WTC11 (cell line): ENCODE data around the gene SLC44A1. TPM values are rescaled to one million over a fixed set of nuclear protein-coding genes. Genes with fewer than 3 reads are reported as not detected.

ENCODE experiments used
- ATAC-seq: fragments of 200-7000 bp; cut with Tn5 transposase; 2 replicates; pipeline ENCODE4 v1.10.0; 2021; ENCODE audit warnings: mild to moderate bottlenecking, moderate library complexity
- CTCF ChIA-PET: fragments of 300-600 bp; sonication (Branson Sonifier 250); formaldehyde crosslinking; loops from one replicate; lab custom pipeline; 2021; ENCODE audit warnings: antibody characterized with exemption; lab: Charles Lee
- POLR2A ChIA-PET: fragments of 350-600 bp; sonication (Branson Sonifier 250); formaldehyde crosslinking; loops from one replicate; lab custom pipeline; 2021; ENCODE audit warnings: antibody characterized with exemption; lab: Charles Lee
- DNase-seq: peaks from one replicate; pipeline ENCODE4 v3.0.0; 2021; ENCODE audit warnings: low spot score
- H3K27ac Mint-ChIP-seq: 2 replicates; pipeline ENCODE4 v1.8.0; 2021; ENCODE audit warnings: mixed read lengths
- H3K27me3 Mint-ChIP-seq: 2 replicates; pipeline ENCODE4 v1.8.0; 2021; ENCODE audit warnings: low read depth, mild to moderate bottlenecking, moderate library complexity, mixed read lengths
- H3K36me3 Mint-ChIP-seq: 2 replicates; pipeline ENCODE4 v1.8.0; 2021; ENCODE audit warnings: mixed read lengths
- H3K4me1 Mint-ChIP-seq: 2 replicates; pipeline ENCODE4 v1.8.0; 2022; ENCODE audit warnings: mixed read lengths
- H3K4me3 Mint-ChIP-seq: 2 replicates; pipeline ENCODE4 v1.8.0; 2021; ENCODE audit warnings: mild to moderate bottlenecking, moderate library complexity, mixed read lengths
- H3K9me3 Mint-ChIP-seq: 2 replicates; pipeline ENCODE4 v1.8.0; 2021; ENCODE audit warnings: mixed read lengths
- CDX4 ChIP-seq: fragments of 250-450 bp; sonication (Bioruptor Pico); IDR thresholded peaks from 2 replicates; pipeline ENCODE4 v1.9.0; 2021; ENCODE audit warnings: moderate library complexity, mild to moderate bottlenecking, inconsistent platforms, borderline replicate concordance
- CREB1 ChIP-seq: sonication (generic); formaldehyde crosslinking; IDR thresholded peaks from 2 replicates; pipeline ENCODE4 v1.8.0; 2023; ENCODE audit warnings: mild to moderate bottlenecking, missing genetic modification reagents
- ERG ChIP-seq: fragments of 250-450 bp; sonication (Bioruptor Pico); IDR thresholded peaks from 2 replicates; pipeline ENCODE4 v1.8.0; 2021; ENCODE audit warnings: mild to moderate bottlenecking
- FOXK1 ChIP-seq: sonication (generic); formaldehyde crosslinking; IDR thresholded peaks from 2 replicates; pipeline ENCODE4 v1.8.0; 2022; ENCODE audit warnings: mild to moderate bottlenecking, moderate library complexity, missing genetic modification reagents
- FOXP4 ChIP-seq: sonication (generic); formaldehyde crosslinking; IDR thresholded peaks from 2 replicates; pipeline ENCODE4 v1.8.0; 2022; ENCODE audit warnings: mild to moderate bottlenecking, missing genetic modification reagents
- GRHL2 ChIP-seq: fragments of 250-450 bp; sonication (Bioruptor Pico); IDR thresholded peaks from 2 replicates; pipeline ENCODE4 v1.8.0; 2022; ENCODE audit warnings: mild to moderate bottlenecking, moderate library complexity; ENCODE audit not compliant: insufficient replicate concordance, severe bottlenecking
- HMGA2 ChIP-seq: fragments of 250-450 bp; sonication (Bioruptor Pico); IDR thresholded peaks from 2 replicates; pipeline ENCODE4 v1.4.0; 2021; ENCODE audit warnings: mild to moderate bottlenecking, moderate library complexity
- IRF2 ChIP-seq: sonication (generic); formaldehyde crosslinking; IDR thresholded peaks from 2 replicates; pipeline ENCODE4 v1.8.0; 2022; ENCODE audit warnings: low read depth, missing genetic modification reagents, borderline replicate concordance
- JUN ChIP-seq: sonication (generic); formaldehyde crosslinking; IDR thresholded peaks from 2 replicates; pipeline ENCODE4 v1.8.0; 2023; ENCODE audit warnings: mild to moderate bottlenecking, missing genetic modification reagents
- KAT7 ChIP-seq: sonication (generic); formaldehyde crosslinking; IDR thresholded peaks from 2 replicates; pipeline ENCODE4 v1.8.1; 2023; ENCODE audit warnings: missing genetic modification reagents, mild to moderate bottlenecking, borderline replicate concordance
- MXD4 ChIP-seq: fragments of 250-450 bp; sonication (Bioruptor Pico); IDR thresholded peaks from 2 replicates; pipeline ENCODE4 v1.8.0; 2021; ENCODE audit warnings: mild to moderate bottlenecking, moderate library complexity, borderline replicate concordance
- NFE2L1 ChIP-seq: sonication (generic); formaldehyde crosslinking; IDR thresholded peaks from 2 replicates; pipeline ENCODE4 v1.8.1; 2023; ENCODE audit warnings: missing genetic modification reagents
- OVOL2 ChIP-seq: fragments of 250-450 bp; sonication (Bioruptor Pico); IDR thresholded peaks from 2 replicates; pipeline ENCODE4 v1.9.0; 2021; ENCODE audit warnings: mild to moderate bottlenecking, borderline replicate concordance
- PREB ChIP-seq: sonication (generic); formaldehyde crosslinking; IDR thresholded peaks from 2 replicates; pipeline ENCODE4 v1.8.1; 2022; ENCODE audit warnings: mild to moderate bottlenecking, missing genetic modification reagents, moderate library complexity, borderline replicate concordance
- PRRX2 ChIP-seq: fragments of 250-450 bp; sonication (Bioruptor Pico); IDR thresholded peaks from 2 replicates; pipeline ENCODE4 v1.8.0; 2021; ENCODE audit warnings: mild to moderate bottlenecking
- RELA ChIP-seq: sonication (generic); formaldehyde crosslinking; IDR thresholded peaks from 2 replicates; pipeline ENCODE4 v1.8.1; 2022; ENCODE audit warnings: missing genetic modification reagents, mild to moderate bottlenecking, borderline replicate concordance
- RORB ChIP-seq: fragments of 250-450 bp; sonication (Bioruptor Pico); IDR thresholded peaks from 2 replicates; pipeline ENCODE4 v1.9.0; 2021; ENCODE audit warnings: mild to moderate bottlenecking
- SOX15 ChIP-seq: fragments of 250-450 bp; sonication (Bioruptor Pico); IDR thresholded peaks from 2 replicates; pipeline ENCODE4 v1.9.0; 2021; ENCODE audit warnings: mild to moderate bottlenecking
- ZMAT4 ChIP-seq: fragments of 250-450 bp; sonication (Bioruptor Pico); IDR thresholded peaks from 2 replicates; pipeline ENCODE4 v1.9.0; 2021; ENCODE audit warnings: mild to moderate bottlenecking
- ZNF138 ChIP-seq: sonication (generic); formaldehyde crosslinking; conservative IDR thresholded peaks from 2 replicates; pipeline ENCODE4 v1.8.1; 2022; ENCODE audit warnings: mild to moderate bottlenecking, moderate library complexity, missing genetic modification reagents
- ZNF219 ChIP-seq: sonication (generic); formaldehyde crosslinking; IDR thresholded peaks from 2 replicates; pipeline ENCODE4 v1.8.0; 2023; ENCODE audit warnings: missing genetic modification reagents, mild to moderate bottlenecking, borderline replicate concordance
- ZNF281 ChIP-seq: sonication (generic); formaldehyde crosslinking; IDR thresholded peaks from 2 replicates; pipeline ENCODE4 v1.8.0; 2023; ENCODE audit warnings: mild to moderate bottlenecking, missing genetic modification reagents
- ZNF512 ChIP-seq: sonication (generic); formaldehyde crosslinking; IDR thresholded peaks from 2 replicates; pipeline ENCODE4 v1.8.1; 2022; ENCODE audit warnings: missing genetic modification reagents, borderline replicate concordance
- total RNA-seq: library from RNA; stranded (reverse); gene quantifications from 3 replicates; pipeline ENCODE4 v1.2.3, GENCODE V29; 2021
- TF ChIP-seq, protein P1 (sequence below): fragments of 250-450 bp; sonication (Bioruptor Pico); IDR thresholded peaks from 2 replicates; pipeline ENCODE4 v2.1.2; 2022; ENCODE audit warnings: mild to moderate bottlenecking, moderate library complexity

Gene SLC44A1
- total RNA-seq, 1 experiment from 2014 or later, result 48.9 TPM

GRCh38 chr9:105281272-105281671, 36.8 kb downstream of the SLC44A1 start:
- Mint-ChIP-seq H3K27me3 (no peaks in the 10 kb centered on the region), H3K27ac (no peak overlapping the region), H3K4me1 (peaks cover 21% of the 10 kb centered on the region), H3K9me3 (no peaks in the 10 kb centered on the region; the same call in 1 of the 2 replicates), H3K4me3 (no peak overlapping the region), H3K36me3 (no peaks in the 10 kb centered on the region)
- TF ChIP-seq CDX4 (no peak), RELA (CRISPR knock-in tag) (no peak), SOX15 (no peak), MXD4 (CRISPR knock-in tag) (no peak), FOXP4 (CRISPR knock-in tag) (no peak), IRF2 (no peak), PRRX2 (CRISPR knock-in tag) (no peak), JUN (CRISPR knock-in tag) (no peak), PREB (CRISPR knock-in tag) (no peak), ZNF281 (CRISPR knock-in tag) (no peak), RORB (CRISPR knock-in tag) (no peak), FOXK1 (no peak), KAT7 (CRISPR knock-in tag) (no peak), HMGA2 (CRISPR knock-in tag) (no peak), ZNF512 (CRISPR knock-in tag) (no peak), GRHL2 (CRISPR knock-in tag) (no peak)
- ChIA-PET POLR2A (no interaction called here), CTCF (no interaction called here)
- DNase-seq (no peak), ATAC-seq (no peak)

- H3K4me1 Mint-ChIP-seq, result peaks cover 25% of the 10 kb centered on the region
- DNase-seq, result no peak
- no peak for ATAC-seq
- H3K36me3 Mint-ChIP-seq, result no peaks in the 10 kb centered on the region
- CTCF ChIA-PET, result interaction anchor here (0.6 to 0.7 kb wide), 2 partner anchors 37 to 132 kb away, joined by 3 to 4 read pairs; no protein-coding TSS in a partner anchor
- H3K4me3 Mint-ChIP-seq, result no peak overlapping the region
- H3K27me3 Mint-ChIP-seq, result no peaks in the 10 kb centered on the region
- H3K27ac Mint-ChIP-seq, result no peak overlapping the region; the same call in 1 of the 2 replicates
- H3K9me3 Mint-ChIP-seq, result no peaks in the 10 kb centered on the region; the same call in 1 of the 2 replicates
- POLR2A ChIA-PET, result no interaction called here
- no peak for TF ChIP-seq RORB (CRISPR knock-in tag)
- no peak for TF ChIP-seq ZNF138 (CRISPR knock-in tag)
- TF ChIP-seq CREB1 (CRISPR knock-in tag), result no peak
- no peak for TF ChIP-seq OVOL2 (CRISPR knock-in tag)
- TF ChIP-seq ZNF219 (CRISPR knock-in tag), result no peak
- TF ChIP-seq NFE2L1 (CRISPR knock-in tag), result no peak
- TF ChIP-seq, protein P1, sequence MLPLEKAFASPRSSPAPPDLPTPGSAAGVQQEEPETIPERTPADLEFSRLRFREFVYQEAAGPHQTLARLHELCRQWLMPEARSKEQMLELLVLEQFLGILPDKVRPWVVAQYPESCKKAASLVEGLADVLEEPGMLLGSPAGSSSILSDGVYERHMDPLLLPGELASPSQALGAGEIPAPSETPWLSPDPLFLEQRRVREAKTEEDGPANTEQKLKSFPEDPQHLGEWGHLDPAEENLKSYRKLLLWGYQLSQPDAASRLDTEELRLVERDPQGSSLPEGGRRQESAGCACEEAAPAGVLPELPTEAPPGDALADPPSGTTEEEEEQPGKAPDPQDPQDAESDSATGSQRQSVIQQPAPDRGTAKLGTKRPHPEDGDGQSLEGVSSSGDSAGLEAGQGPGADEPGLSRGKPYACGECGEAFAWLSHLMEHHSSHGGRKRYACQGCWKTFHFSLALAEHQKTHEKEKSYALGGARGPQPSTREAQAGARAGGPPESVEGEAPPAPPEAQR (CRISPR knock-in tag), result no peak
- TF ChIP-seq ZMAT4 (CRISPR knock-in tag), result no peak
- no peak for TF ChIP-seq ERG
- no peak for TF ChIP-seq GRHL2 (CRISPR knock-in tag)
Observed at GRCh38 chr9:105281926-105282325, 37.5 kb downstream of the SLC44A1 start.
